Endothelial cell of umbilical vein (primary cell): ENCODE results near the gene CDH22. TPM values are rescaled to one million over a fixed set of nuclear protein-coding genes. Genes with fewer than 3 reads are reported as not detected.

ENCODE experiments used
- BruUV-seq: library from RNA; stranded (reverse); fragments of 400-500 nt; replicated peaks from 2 replicates; lab custom pipeline; 2021; lab: Mats Ljungman, UMichigan
- CTCF ChIA-PET: fragments of 300-600, 350-600 bp; sonication (Branson Sonifier 250); formaldehyde crosslinking; loops from one replicate; lab custom pipeline; 2021; ENCODE audit warnings: antibody characterized with exemption, inconsistent platforms; lab: Charles Lee
- POLR2A ChIA-PET: fragments of 300-600, 350-600 bp; sonication (Branson Sonifier 250); formaldehyde crosslinking; loops from one replicate; lab custom pipeline; 2021; ENCODE audit warnings: antibody characterized with exemption, inconsistent platforms; lab: Charles Lee
- DNase-seq: peaks from one replicate; pipeline ENCODE4 v3.0.0-alpha.2; 2011; ENCODE audit warnings: low read depth, low spot score
- FAIRE-seq: peaks from 2 replicates; lab custom pipeline; 2011; peaks lifted over from hg19 to GRCh38; lab: Jason Lieb, UNC
- H2AFZ ChIP-seq: 2 replicates; pipeline ENCODE4 v1.6.0; 2012; ENCODE audit warnings: low read depth, low read length, control low read depth, inconsistent platforms
- H3K27ac ChIP-seq: 2 replicates; pipeline ENCODE4 v1.5.1; 2011; ENCODE audit warnings: low read depth, mild to moderate bottlenecking, control low read depth, low read length, moderate library complexity; ENCODE audit not compliant: insufficient read depth
- H3K27me3 ChIP-seq, 2 experiments: 2 replicates each; pipeline versions ENCODE4 v1.6.0 to v1.6.1; 2011; ENCODE audit warnings: low read length in 2 of 2, mixed read lengths in 1 of 2; ENCODE audit not compliant: control insufficient read depth in 2 of 2, insufficient read depth in 2 of 2
- H3K36me3 ChIP-seq, 2 experiments: 2 replicates in 1 of 2; 3 replicates in 1 of 2; pipeline ENCODE4 v1.5.1; 2011; ENCODE audit warnings: low read length in 2 of 2, mild to moderate bottlenecking in 1 of 2, moderate library complexity in 1 of 2; ENCODE audit not compliant: control insufficient read depth in 2 of 2, insufficient read depth in 2 of 2; ENCODE audit errors: extremely low read depth in 1 of 2
- H3K4me1 ChIP-seq: 3 replicates; pipeline ENCODE4 v1.5.1; 2011; ENCODE audit warnings: mild to moderate bottlenecking, low read length; ENCODE audit not compliant: control insufficient read depth, insufficient read depth; ENCODE audit errors: extremely low read depth
- H3K4me2 ChIP-seq: 2 replicates; pipeline ENCODE4 v1.6.1; 2011; ENCODE audit warnings: low read length, control low read depth, mixed read lengths; ENCODE audit not compliant: insufficient read depth
- H3K4me3 ChIP-seq, 3 experiments: fragments of 200-600 bp in 1 of 3; sonication (generic), shearing (Covaris generic) in 1 of 3; replicated peaks in 1 of 3; 2 replicates each; pipeline ENCODE4 v1.5.1; 2011 to 2016; ENCODE audit warnings: control low read depth in 3 of 3, low read length in 3 of 3, mild to moderate bottlenecking in 2 of 3, inconsistent platforms in 1 of 3, low read depth in 1 of 3, moderate library complexity in 1 of 3; ENCODE audit not compliant: insufficient read depth in 1 of 3
- H3K79me2 ChIP-seq: 2 replicates; pipeline ENCODE4 v1.6.0; 2012; ENCODE audit warnings: low read length, inconsistent platforms; ENCODE audit not compliant: control insufficient read depth, insufficient read depth
- H3K9ac ChIP-seq: replicated peaks from 2 replicates; pipeline ENCODE3; 2011; ENCODE audit warnings: low read length, control low read depth; ENCODE audit not compliant: insufficient read depth; ENCODE audit errors: extremely low read depth
- H3K9me1 ChIP-seq: replicated peaks from 3 replicates; pipeline ENCODE4 v1.6.0; 2011; ENCODE audit warnings: mild to moderate bottlenecking, low read length; ENCODE audit not compliant: control insufficient read depth, insufficient read depth; ENCODE audit errors: extremely low read depth
- H3K9me3 ChIP-seq: replicated peaks from 2 replicates; pipeline ENCODE4 v1.5.1; 2012; ENCODE audit warnings: low read length, inconsistent platforms; ENCODE audit not compliant: control insufficient read depth, insufficient read depth
- H4K20me1 ChIP-seq: replicated peaks from 2 replicates; pipeline ENCODE3; 2011; ENCODE audit warnings: mild to moderate bottlenecking, low read length; ENCODE audit not compliant: control insufficient read depth, insufficient read depth; ENCODE audit errors: extremely low read depth
- EZH2 ChIP-seq: IDR thresholded peaks from 2 replicates; pipeline ENCODE4 v1.6.1; 2012; ENCODE audit warnings: borderline replicate concordance, low read depth, mild to moderate bottlenecking, moderate library complexity, low read length, inconsistent platforms; ENCODE audit not compliant: severe bottlenecking
- FOS ChIP-seq: IDR thresholded peaks from 2 replicates; pipeline ENCODE4 v1.6.1; 2011; ENCODE audit warnings: mild to moderate bottlenecking, low read length, moderate library complexity, borderline replicate concordance; ENCODE audit not compliant: insufficient read depth
- GATA2 ChIP-seq: IDR thresholded peaks from 2 replicates; pipeline ENCODE4 v1.7.0; 2011; ENCODE audit warnings: low read depth, mild to moderate bottlenecking, moderate library complexity, mixed read lengths, low read length; ENCODE audit not compliant: insufficient read length, insufficient read depth
- JUN ChIP-seq: IDR thresholded peaks from 2 replicates; pipeline ENCODE4 v1.6.1; 2011; ENCODE audit warnings: borderline replicate concordance, low read depth; ENCODE audit not compliant: insufficient read length, insufficient read depth
- MYC ChIP-seq: IDR thresholded peaks from one replicate; pipeline ENCODE4 v1.6.1; 2011; ENCODE audit warnings: mild to moderate bottlenecking, low read depth, low read length
- POLR2AphosphoS5 ChIP-seq: IDR thresholded peaks from 2 replicates; pipeline ENCODE4 v1.6.1; 2012; ENCODE audit warnings: low read depth, mild to moderate bottlenecking, control low read depth, low read length, moderate library complexity; ENCODE audit not compliant: insufficient read depth
- dilution Hi-C: fragments of 300-500 bp; cut with MboI; formaldehyde crosslinking; loops from one replicate; pipeline ENCODE4 v1.15.0; 2019; ENCODE audit warnings: low sequenced_read_pairs; ENCODE audit not compliant: extremely low pct_ligation_motif_present
- intact Hi-C: fragments of 100-400 bp; cut with micrococcal nuclease; formaldehyde crosslinking; loops from one replicate; pipeline ENCODE4 v1.10.0; 2022
- polyA plus RNA-seq, 4 experiments: library from polyadenylated mRNA; depleted of rRNA in 3 of 4; stranded (reverse) in 3 of 4; unstranded in 1 of 4; fragments of >200 nt; gene quantifications; 2 replicates each; pipeline versions ENCODE4 v1.2.1 to v1.2.3, GENCODE V29; 2011 to 2012; ENCODE audit warnings: missing spikeins in 1 of 4
- total RNA-seq: library from RNA; stranded (reverse); gene quantifications from 2 replicates; pipeline ENCODE4 v1.2.3, GENCODE V29; 2021
- TF ChIP-seq, protein P1 (sequence below): IDR thresholded peaks from 2 replicates; pipeline ENCODE4 v1.6.1; 2011; ENCODE audit not compliant: insufficient read depth, insufficient read length

Gene CDH22
- total and polyA plus RNA-seq, 2 donors (not counting 3 experiments of a cell fraction or from before 2014, with no cell fraction given) = not detected

GRCh38 chr20:46304361-46304760, 3.9 kb downstream of the CDH22 start:
- H3K27me3 ChIP-seq = peaks cover 20 to 32% of the 10 kb centered on the region in 2 experiments
- no peaks in the 10 kb centered on the region for H3K9me1 ChIP-seq
- H3K4me3 ChIP-seq = no peak overlapping the region
- H2AFZ ChIP-seq = no peak overlapping the region
- no peaks in the 10 kb centered on the region for H3K4me1 ChIP-seq
- TF ChIP-seq EZH2 (no peak), GATA2 (no peak), JUN (no peak), MYC (no peak), POLR2AphosphoS5 (no peak), FOS (no peak)
- TF ChIP-seq, protein P1, sequence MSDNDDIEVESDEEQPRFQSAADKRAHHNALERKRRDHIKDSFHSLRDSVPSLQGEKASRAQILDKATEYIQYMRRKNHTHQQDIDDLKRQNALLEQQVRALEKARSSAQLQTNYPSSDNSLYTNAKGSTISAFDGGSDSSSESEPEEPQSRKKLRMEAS = no peak
- intact Hi-C loops = no loop called here
- H3K9ac ChIP-seq = no peak overlapping the region
- DNase-seq (no peak), FAIRE-seq (no peak)
- no peaks in the 10 kb centered on the region for H3K79me2 ChIP-seq
- CTCF ChIA-PET = interaction anchor here (1.5 to 3.0 kb wide), 4 partner anchors 18 to 134 kb away, joined by 4 to 30 read pairs (median 12); no protein-coding TSS in a partner anchor
- no peaks in the 10 kb centered on the region for H3K9me3 ChIP-seq
- no peaks in the 10 kb centered on the region for H4K20me1 ChIP-seq
- H3K4me2 ChIP-seq = no peak overlapping the region
- H3K36me3 ChIP-seq = no peaks in the 10 kb centered on the region
- no TSS peak for BruUV-seq
- H3K27ac ChIP-seq = no peak overlapping the region
- dilution Hi-C loops = no loop called here
- POLR2A ChIA-PET = no interaction called here
